Kidney tubule cell (primary cell): ENCODE results near the gene RHBDD3.

Experiments
- DNase-seq: peaks from one replicate; pipeline ENCODE4 v3.0.0-alpha.2; 2018; ENCODE audit warnings: low spot score

Gene RHBDD3

DNA sequence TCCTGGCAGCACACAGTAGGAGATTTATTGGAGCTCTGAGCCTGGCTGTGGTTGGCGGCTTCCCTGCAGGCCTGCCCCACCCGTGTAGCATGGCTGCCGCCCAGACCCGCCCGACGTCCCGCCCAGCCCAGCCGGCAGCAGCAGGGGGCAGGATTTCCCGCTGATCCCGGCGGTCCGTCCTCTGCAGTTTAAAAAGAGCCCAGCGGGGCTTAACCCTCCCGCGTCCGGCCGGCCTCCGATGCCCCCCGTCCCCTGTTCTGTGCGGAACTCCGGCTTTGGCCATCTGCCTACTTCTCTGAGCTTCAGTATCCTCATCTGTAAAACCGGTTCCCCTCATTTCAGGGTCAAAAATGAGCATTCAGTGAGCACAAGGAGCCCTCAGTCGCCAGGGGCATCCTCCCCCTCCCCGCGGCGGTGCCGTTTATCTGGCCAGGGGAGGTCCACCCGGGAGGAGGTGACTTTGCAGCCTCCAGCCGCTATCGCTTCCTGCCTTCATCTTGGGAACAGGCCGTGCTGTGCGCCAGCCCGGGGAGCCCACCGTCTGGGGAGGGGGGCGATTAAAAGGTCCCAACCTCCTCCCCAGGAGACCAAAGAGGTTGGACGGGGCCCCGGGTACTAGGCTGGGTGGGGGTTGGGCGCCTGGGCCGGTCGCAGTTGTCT, 38.5 kb upstream of the RHBDD3 start, which contains the start of gene GAS2L1:
Gene GAS2L1 (plus strand): TSS at position 476 of the 660 bp plus-strand sequence. CDS start 1,456 bp downstream, outside the sequence.
- DNase-seq, result peak; percentile 82

DNA sequence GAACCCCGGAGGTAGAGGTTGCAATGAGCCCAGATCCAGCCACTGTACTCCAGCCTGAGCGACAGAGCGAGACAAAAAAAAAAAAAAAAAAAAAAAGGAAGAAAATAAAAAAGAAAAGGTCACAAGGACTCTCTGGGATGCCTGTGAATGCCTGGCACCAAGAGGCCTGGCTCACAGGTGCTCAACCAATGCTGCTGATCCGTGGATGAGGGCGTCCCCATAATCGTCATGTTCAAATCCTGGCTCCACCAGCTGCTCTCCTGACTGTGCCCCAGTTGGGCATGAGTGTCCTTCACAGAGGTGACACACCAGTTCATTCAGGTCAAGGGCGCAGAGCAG, 38.0 kb upstream of the RHBDD3 start:
- no peak for DNase-seq

DNA sequence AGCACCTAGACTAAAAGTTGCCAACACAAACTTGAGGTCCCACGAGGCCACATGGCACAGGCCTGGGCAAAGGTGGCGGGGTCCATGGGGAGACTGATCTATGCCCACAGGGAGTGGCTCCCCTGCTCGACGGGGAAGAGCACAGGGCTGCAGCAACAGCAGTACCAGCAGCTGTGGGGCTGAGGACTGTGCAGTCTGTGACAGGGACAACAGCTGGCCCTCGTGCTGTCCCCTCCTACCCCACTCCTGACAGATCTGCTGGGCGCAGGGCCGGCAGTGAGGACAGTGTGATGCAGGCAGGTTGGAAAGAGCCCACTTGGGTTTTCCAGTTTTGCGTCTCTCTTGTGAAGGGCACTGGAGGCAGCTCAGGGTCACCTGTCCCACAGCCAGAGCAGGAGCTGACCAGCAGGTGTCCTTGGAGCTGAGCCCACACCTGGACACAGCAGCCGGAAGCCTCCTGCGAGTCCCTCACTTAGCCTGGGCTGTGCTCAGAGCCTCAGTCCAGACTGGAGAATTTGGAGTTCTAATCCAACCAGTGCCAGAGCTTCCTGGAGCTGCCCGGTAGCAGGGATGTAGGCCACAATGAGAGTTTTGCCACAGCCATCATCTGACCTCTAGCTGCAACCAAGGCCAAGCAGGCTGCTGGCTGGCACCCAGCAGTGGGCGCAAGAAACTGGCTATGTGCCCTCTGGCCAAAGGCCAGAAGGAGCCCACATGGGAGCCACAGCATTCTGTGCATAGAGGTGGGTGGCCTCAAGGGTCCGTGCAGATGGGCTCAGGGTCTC, 35.1 kb upstream of the RHBDD3 start:
- DNase-seq, result no peak

DNA sequence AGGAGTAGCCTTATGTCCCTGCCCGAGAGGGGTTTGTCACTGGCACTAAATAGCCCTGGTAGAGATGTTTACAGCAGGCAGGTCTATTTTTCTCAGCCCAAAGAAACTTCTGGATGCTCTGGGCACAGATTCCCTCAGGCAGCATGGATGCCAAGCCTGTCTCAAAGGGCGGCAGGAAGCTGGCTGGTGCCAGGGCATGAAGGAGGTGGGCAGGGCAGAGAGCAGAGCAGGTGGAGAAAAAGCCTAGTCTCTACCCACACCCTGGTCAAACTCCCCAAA, 34.6 kb upstream of the RHBDD3 start:
- DNase-seq, result no peak

DNA sequence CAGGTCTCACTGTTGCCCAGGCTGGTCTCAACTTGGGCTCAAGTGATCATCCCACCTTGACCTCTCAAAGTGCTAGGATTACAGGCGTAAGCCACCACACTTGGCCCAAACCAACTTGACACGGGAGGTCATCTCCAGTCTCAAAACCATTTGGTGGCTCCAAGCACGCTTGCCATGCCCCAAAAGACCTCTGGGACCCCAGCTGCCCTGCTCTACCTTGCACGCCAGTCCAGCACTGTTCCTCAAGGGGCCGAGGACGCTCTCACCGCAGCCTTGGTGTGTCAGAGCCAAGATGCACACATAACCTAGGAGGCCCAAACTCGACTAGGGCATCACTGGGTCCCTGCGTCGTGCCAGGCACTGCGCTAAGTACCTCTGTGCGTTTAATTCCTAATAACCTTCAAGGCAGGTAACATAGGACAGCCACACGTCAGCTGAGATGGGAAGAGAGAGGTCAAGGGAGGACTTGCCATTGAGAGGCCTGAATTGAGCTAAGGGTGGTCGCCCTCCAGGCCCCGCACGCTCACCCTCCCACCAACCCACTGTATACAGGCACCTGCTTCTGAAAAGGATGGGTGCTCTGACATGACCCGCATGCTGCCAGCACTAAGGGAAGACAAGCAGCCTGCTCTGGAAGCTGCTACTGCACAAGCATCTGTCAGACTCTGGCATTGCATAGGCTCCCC, 34.1 kb upstream of the RHBDD3 start:
- no peak for DNase-seq

DNA sequence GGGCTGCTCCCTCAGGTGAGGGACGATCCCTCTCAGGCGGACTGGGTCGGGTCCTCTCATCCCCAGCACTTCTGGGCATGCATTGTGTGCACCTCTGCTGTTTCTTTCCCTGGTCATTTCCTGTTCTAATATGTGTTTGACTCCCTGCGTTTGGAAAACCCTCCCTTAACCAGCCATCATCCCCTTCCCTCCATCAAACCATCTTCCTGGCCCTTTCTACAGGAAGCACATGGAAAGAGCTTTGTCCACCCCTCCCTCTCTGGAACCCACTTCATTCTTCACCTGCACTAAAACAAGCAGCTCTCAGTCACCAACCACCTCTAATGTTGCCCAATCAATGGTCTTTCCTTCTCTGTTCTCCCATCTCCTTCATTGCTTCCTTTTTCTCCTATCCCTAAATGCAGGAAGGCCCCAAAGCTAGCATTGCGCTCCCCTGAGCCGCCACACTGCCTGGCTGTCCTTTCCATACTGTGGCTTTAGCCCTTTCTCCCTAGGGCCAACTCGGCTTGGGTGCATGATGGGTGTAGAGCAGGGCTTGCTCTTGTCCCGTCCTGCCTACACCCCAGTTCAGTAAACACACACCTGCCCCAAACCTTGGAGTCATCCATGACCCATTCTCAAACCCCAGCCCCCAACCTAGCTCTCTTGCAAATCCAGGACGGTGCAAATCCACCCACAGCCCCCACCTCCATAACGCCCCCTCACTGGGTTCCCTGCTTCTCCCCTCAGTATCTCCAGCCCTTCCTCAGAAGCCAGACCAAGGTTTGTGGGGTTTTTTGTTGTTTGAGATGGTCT, 33.2 kb upstream of the RHBDD3 start:
- DNase-seq, result no peak

DNA sequence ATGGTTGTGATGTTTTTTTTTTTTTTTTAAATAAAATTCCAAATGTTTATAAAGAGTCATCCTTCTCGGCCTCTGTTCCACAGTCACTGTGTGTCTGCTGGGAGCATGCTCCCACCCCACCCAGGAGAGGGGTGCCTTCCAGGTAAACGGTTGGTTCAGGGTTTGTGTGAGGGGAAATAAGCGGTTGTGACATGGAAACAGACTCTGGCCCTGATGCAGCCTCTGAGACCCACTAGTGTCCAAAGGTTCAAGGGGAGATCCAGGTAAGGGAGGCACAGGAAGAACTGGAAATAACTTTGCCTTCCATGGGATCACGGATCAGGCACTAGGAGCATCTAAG, 32.7 kb upstream of the RHBDD3 start:
- DNase-seq, result no peak

DNA sequence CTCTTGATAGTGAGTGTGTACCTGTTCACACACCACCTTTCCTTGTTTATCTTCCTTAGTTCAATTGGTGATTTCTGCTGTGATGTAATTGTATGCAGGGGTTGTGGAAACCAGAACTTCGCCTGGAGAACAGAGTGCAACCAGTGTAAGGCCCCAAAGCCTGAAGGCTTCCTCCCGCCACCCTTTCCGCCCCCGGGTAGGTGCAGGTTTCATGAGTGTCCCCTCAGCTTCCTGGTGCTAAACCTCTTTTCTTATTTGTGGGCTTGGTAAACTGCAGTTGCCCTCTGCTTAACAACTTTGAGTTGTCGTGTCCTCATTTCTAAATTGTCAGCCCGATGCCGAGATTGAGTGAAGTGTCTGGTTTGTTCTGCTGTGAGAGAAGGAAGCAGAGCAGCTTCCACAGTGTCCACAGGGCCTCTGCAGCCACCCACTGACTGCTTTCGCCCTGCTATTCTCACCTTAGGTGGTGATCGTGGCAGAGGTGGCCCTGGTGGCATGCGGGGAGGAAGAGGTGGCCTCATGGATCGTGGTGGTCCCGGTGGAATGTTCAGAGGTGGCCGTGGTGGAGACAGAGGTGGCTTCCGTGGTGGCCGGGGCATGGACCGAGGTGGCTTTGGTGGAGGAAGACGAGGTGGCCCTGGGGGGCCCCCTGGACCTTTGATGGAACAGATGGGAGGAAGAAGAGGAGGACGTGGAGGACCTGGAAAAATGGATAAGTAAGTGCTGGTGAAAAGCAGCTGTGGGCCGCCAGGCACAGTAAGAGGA, 31.5 kb upstream of the RHBDD3 start:
- no peak for DNase-seq

DNA sequence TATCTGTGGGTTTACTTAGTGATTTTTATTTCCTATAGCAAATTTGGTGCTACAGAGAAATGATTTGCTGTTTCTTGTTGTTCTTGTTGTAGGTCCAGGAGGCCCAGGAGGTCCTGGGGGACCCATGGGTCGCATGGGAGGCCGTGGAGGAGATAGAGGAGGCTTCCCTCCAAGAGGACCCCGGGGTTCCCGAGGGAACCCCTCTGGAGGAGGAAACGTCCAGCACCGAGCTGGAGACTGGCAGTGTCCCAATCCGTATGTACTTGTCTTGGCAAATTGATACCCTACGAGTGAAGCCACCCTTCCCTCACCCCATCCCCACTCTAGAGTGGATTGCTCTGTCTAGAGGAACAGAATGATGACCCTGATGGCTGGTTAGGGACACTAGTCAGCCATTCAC, 30.9 kb upstream of the RHBDD3 start:
- no peak for DNase-seq

DNA sequence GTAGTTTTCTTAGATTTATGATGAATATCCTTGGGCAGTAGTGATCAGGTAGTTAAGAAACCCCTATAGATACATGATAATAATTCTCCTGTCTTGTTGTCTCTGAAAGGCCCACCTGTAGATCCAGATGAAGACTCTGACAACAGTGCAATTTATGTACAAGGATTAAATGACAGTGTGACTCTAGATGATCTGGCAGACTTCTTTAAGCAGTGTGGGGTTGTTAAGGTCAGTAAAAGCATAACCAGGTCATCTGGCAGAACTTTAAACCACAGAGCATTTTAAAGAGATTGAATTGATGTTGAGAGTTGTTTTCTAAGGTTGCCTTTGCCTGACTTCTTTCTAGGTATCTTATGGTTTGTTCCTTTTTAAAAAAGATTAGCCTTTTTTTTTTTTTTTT, 24.6 kb upstream of the RHBDD3 start:
- no peak for DNase-seq

DNA sequence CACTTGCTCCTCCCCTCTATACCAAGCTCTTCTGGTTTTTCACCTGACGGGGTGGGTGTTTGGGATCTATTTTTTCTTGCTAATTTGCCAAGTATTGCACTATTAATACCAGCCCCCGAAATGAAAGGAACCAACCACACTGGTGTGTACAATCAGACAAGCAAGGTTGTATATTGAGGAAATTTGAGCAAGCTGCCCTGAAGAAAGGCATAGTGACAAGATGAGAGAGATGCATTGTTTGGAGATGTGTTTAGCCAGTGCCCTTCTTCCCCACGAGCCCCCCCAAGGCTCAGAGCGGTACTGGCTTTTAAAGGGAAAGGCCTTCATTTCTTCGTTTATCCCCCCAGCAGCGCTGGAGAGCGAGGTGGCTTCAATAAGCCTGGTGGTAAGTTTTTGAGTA, 23.4 kb upstream of the RHBDD3 start:
- no peak for DNase-seq

DNA sequence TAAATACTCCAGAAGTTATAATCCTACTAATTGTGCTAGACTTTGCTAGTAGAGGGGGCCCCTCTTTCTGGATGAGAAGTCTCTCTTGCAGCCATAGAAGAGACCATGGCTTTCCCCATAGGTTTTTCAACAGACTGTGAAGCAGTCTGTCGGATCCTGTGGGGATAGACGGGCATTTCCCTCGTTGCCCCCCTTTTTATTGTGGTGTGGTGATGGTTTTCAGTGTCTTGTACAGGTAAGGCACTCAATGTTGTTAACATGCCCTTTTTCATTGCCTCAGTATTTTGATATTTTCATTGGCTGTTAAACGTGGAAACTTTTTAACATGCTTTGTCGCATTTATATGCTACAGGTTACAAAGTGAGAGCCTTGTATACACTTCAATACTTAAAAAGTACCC, 22.3 kb upstream of the RHBDD3 start:
- DNase-seq, result no peak

DNA sequence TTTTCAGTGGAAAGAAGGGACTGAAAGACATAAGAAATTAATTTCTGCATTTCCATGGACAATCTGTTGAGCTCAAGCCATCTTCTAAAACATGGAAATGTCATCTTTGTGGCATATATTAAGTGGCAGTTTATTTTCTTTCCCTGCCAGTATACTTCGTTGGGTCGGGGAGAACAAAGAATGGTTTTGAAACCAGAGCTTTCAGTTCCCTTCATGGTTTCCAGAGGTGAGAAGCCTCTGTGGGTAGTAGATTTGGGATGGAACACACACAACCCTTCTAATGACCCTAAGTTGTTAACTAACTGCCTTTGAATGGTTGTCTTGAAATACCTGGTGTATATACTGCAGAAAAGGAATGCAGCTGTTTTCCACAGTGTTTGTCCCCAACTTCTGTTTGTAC, 21.1 kb upstream of the RHBDD3 start:
- no peak for DNase-seq

DNA sequence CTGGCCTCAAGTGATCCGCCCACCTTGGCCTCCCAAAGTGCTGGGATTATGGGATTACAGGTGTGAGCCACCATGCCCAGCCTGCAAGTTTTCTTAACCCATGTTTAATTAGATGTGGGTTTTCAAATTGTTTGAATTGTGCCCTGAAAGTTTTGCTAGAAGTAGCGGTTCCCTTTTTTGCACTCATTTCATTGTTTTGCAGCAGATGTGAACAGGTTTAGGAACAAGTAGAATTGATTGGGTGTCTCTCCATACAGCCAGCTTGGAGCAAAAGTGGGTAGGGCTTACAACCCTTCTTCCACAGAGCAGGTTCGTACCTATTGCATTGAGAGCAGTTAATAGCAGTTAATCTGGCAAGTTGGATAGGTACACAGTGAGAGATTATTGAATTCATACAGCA, 16.4 kb upstream of the RHBDD3 start:
- DNase-seq, result no peak

DNA sequence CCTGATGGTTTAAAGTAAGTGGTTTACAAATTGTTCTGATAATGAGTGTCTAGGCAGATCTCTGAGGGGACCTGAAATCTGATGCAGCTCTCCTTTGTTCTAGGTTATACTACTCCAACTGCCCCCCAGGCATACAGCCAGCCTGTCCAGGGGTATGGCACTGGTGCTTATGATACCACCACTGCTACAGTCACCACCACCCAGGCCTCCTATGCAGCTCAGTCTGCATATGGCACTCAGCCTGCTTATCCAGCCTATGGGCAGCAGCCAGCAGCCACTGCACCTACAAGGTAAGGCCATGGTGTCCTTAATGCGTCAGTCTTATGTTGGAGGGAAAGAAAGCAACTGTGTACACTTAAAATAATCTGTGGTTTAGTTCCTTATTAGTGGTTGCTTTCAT, 10.1 kb upstream of the RHBDD3 start:
- DNase-seq, result no peak

DNA sequence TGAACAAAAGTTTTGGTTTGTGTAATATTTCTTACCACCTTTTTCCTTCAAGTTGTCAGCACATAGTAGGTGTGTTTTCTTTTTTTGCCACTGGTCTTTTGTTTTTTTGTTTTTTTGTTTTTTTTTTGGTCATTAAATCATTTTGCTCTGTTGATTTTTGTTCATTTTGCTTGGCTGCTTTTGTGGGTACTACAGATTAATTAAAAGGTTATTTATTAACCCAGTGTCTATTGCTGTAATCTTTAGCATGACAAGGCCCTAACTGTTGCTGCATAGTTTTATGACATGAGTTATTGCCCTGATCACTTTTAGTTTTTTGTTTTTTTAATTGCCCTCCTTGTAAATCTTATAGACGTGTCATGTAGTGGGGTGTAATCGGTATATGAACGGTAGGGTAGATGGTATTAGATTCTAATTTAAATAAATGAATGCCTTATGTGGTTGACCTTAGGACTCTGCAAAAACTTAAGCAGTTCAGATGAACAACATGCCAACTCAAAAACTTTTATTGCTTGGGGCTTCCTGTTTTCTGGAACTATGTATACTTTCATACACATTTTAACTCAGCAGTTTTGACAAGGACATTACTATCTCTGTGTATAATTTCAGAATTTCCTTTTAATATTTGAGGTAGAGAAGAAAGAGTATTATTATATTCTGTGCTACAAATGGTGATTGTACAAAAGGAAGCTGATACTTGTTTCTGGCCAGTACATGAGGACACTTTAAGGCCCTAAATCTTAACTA, 8.2 kb upstream of the RHBDD3 start:
- DNase-seq, result peak; percentile 48

DNA sequence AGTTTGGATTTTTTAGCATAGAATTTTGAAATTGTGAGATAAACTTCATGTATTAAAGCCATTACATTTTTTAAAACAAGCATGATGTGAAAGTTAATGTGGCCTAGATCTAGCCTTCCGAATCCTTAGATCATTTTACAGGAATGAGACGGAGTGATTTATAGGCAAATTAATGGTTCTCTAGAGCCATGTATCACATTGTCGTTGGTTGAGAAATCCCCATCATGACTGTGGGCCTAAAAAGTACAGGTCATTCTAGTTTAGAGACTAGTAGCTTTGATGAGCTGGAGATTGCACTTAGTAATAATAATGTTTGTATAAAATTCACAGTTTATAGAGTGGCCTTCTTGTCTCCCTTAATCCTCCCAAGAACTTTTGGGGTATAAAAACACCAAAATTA, 7.4 kb upstream of the RHBDD3 start:
- peak; percentile 16 for DNase-seq

DNA sequence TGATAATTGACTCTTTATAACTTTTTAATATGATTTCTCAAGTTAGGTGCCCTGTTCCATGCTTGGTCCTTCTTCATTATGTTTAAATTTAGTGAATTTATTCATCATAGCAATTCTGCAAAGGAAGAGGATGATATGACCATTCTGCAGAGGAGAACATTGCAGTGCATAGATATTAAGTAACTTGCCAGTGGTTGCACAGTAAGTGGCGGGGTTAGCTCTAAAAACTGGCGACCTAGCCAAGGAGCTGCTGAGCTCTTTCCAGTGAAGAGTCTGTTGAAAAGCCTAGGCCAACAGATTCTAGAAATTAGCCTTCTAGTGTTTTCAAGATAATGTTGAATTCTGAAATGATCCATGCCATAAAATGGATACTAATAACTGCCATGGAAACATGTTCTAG, 4.8 kb upstream of the RHBDD3 start:
- DNase-seq, result no peak

DNA sequence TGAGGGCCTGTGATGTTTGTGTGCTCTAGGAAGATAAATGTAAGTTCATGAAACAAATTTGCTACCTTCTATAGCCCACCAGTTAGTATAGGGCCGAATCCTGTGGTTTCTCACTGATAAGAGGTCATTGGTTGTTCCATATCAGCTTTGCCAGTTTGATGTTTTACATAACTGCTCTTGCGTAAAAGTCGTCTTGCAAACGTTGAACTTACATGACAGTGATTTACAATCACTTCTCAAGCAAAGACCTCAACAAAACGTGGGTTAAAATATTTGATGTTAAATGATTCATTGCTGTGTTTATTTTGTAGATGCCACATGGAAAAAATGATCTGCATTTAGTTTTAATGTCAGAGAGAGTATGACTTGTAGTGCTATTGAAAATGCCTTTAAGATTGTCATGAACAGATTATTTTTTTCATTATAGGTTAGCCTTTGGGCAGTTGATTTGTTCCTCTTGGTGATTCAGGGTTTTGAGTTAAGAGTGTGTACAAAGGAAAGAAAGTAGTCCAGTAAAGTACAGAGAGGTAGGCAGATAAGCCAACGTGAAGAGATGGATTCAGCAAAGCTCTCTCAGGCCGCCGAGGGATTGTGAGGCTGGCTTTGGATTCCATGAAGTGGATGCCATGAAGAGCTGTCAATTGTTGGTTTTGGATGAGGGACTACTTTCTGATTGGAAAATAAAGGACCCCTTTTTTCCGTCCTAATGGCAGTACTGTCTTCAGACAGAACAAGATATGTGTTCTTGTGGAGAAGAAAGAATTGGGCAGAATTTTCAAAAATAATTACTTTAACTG, 2.9 kb upstream of the RHBDD3 start:
- DNase-seq, result peak; percentile 50

DNA sequence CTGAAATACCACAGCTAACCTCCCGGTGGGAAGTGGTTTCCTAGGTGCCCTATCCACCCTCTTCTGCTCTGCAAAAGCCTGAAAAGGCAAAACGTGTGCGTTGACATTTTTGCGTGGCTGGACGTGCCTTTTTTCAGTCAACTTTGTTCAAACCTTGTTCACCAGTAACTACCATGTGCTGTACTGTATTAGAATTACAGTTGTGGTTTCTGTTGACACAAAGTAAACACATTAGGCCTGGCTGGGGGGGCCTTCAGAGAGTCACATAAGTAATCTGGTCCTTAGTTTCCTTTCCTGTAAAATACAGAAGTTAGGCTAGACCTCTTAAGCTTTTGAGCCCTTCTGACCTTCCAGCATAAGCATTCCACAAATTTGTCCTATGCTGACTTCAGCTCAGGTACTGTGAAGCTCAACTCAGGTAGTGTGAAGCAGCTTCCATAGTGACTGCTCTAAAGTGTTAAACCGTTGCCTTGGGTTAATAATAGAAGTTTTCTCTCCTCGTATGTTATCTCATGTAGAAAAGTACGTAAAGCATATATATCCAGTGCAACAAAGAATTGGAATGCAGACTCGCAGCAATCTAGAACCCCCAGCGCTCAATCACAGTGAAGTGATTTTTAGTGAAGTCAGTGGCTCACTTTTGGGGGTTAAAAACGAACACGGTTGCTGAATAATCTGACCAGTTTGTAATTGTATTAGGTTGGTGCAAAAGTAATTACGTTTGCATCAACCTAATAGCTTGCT, 2.1 kb upstream of the RHBDD3 start:
- DNase-seq, result peak; percentile 29
